Calu3 (cell line): Measurements from ENCODE around the gene PDLIM5. TPM values are rescaled to one million over a fixed set of nuclear protein-coding genes. Genes with fewer than 3 reads are reported as not detected.

Experiments used
- BruUV-seq: library from RNA; stranded (reverse); fragments of 400-500 nt; replicated peaks from 2 replicates; lab custom pipeline; 2021; lab: Mats Ljungman, UMichigan
- CTCF ChIA-PET: fragments of 300-600 bp; sonication (Branson Sonifier 250); formaldehyde crosslinking; loops from one replicate; lab custom pipeline; 2022; ENCODE audit warnings: antibody characterized with exemption; lab: Charles Lee
- DNase-seq: peaks from one replicate; pipeline ENCODE4 v3.0.0; 2022
- H3K27ac Mint-ChIP-seq: one replicate; pipeline ENCODE4 v1.8.0; 2022; ENCODE audit warnings: mixed read lengths; ENCODE audit not compliant: unreplicated experiment
- H3K27me3 Mint-ChIP-seq: one replicate; pipeline ENCODE4 v1.8.0; 2022; ENCODE audit warnings: mixed read lengths; ENCODE audit not compliant: unreplicated experiment
- H3K36me3 Mint-ChIP-seq: one replicate; pipeline ENCODE4 v1.8.0; 2022; ENCODE audit warnings: mild to moderate bottlenecking, moderate library complexity, mixed read lengths; ENCODE audit not compliant: insufficient read depth, unreplicated experiment
- H3K4me1 Mint-ChIP-seq: one replicate; pipeline ENCODE4 v1.8.0; 2022; ENCODE audit warnings: mild to moderate bottlenecking, low read depth, mixed read lengths; ENCODE audit not compliant: unreplicated experiment
- H3K4me3 Mint-ChIP-seq: one replicate; pipeline ENCODE4 v1.8.0; 2022; ENCODE audit warnings: mild to moderate bottlenecking, low read depth, moderate library complexity, mixed read lengths; ENCODE audit not compliant: unreplicated experiment
- H3K9me3 Mint-ChIP-seq: one replicate; pipeline ENCODE4 v1.8.0; 2022; ENCODE audit warnings: low read depth, mixed read lengths; ENCODE audit not compliant: unreplicated experiment
- CTCF ChIP-seq: fragments of 200-600 bp; IDR thresholded peaks from one replicate; pipeline ENCODE4 v1.8.0; 2022; ENCODE audit warnings: antibody characterized with exemption; ENCODE audit not compliant: unreplicated experiment
- intact Hi-C: fragments of 100-400 bp; cut with micrococcal nuclease; formaldehyde crosslinking; loops from one replicate; pipeline ENCODE4 v1.10.0; 2022; ENCODE audit not compliant: unreplicated experiment
- total RNA-seq: library from RNA; stranded (reverse); gene quantifications from 2 replicates; pipeline ENCODE4 v1.2.3, GENCODE V29; 2022

Gene PDLIM5
- total RNA-seq, 1 experiment from 2014 or later: 122 TPM

DNA sequence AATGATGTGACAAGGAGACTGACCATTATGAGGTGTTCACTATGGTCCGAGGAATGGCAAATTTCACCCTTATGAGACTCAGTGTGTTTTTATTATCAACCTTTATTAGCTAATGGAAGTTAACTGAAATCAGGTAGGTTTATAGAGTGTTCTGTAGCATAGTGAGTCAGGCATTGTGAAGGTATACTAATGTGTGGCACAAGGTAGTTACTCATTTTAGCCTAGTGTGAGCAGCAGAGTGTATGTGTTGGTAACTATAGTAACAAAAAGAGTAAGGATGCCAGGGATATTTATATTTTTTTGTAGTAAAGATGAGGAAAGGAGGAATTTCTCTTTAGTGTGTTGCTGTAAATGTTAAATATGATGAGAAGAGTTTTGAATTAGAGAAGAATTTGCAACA lies 12.0 kb downstream of the PDLIM5 start:
- DNase-seq: no peak
- TF ChIP-seq CTCF: no peak
- Mint-ChIP-seq H3K27ac (peak overlapping the region; percentile 74), H3K4me3 (no peak overlapping the region), H3K27me3 (no peaks in the 10 kb centered on the region), H3K9me3 (no peaks in the 10 kb centered on the region), H3K36me3 (peaks cover 52% of the 10 kb centered on the region), H3K4me1 (peaks cover 73% of the 10 kb centered on the region)
- intact Hi-C loops: no loop called here
- no TSS peak for BruUV-seq
- CTCF ChIA-PET: no interaction called here

- no TSS peak for BruUV-seq
- H3K27ac Mint-ChIP-seq: no peak overlapping the region
- H3K4me1 Mint-ChIP-seq: peaks cover 56% of the 10 kb centered on the region
- DNase-seq: no peak
- no peaks in the 10 kb centered on the region for H3K9me3 Mint-ChIP-seq
- no peak overlapping the region for H3K4me3 Mint-ChIP-seq
- H3K27me3 Mint-ChIP-seq: no peaks in the 10 kb centered on the region
- intact Hi-C loops: no loop called here
- peaks cover 36% of the 10 kb centered on the region for H3K36me3 Mint-ChIP-seq
- CTCF ChIA-PET: no interaction called here
- TF ChIP-seq CTCF: no peak
These were observed 14.6 kb downstream of the PDLIM5 start for GRCh38 chr4:94466371-94466770.

DNA sequence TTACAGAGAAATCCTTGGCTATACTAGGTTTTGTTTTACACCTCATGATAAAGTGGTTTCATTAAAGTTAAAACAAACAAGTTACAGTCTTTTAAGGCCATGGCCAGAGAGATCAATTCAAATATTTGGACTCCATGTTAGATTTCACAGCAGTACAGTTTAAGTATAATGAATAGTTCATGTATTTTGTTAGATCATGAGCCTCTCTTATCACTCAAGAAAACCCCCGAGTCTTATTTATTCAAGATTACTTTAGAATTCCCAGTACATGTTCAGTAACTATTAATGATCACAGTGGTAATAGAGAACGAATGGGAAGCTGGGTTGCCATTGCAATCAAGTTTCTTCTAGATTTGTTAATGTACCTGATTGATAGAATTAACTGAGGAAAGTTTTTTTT lies 15.2 kb downstream of the PDLIM5 start:
- DNase-seq: no peak
- BruUV-seq: no TSS peak
- no peaks in the 10 kb centered on the region for H3K27me3 Mint-ChIP-seq
- TF ChIP-seq CTCF: no peak
- CTCF ChIA-PET: interaction anchor here (0.6 kb wide), 1 partner anchor 58 kb away, joined by 3 read pairs; no protein-coding TSS in a partner anchor
- H3K4me3 Mint-ChIP-seq: no peak overlapping the region
- intact Hi-C loops: no loop called here
- H3K27ac Mint-ChIP-seq: no peak overlapping the region
- H3K9me3 Mint-ChIP-seq: no peaks in the 10 kb centered on the region
- H3K4me1 Mint-ChIP-seq: peaks cover 52% of the 10 kb centered on the region
- H3K36me3 Mint-ChIP-seq: peaks cover 31% of the 10 kb centered on the region

GRCh38 chr4:94468093-94468769 lies 16.5 kb downstream of the PDLIM5 start:
- no TSS peak for BruUV-seq
- intact Hi-C loops: no loop called here
- Mint-ChIP-seq H3K27me3 (no peaks in the 10 kb centered on the region), H3K4me3 (no peak overlapping the region), H3K9me3 (no peaks in the 10 kb centered on the region), H3K27ac (peak overlapping the region; percentile 60), H3K4me1 (peaks cover 57% of the 10 kb centered on the region), H3K36me3 (peaks cover 20% of the 10 kb centered on the region)
- no peak for DNase-seq
- CTCF ChIA-PET: no interaction called here
- TF ChIP-seq CTCF: no peak
